Rectal smooth muscle tissue (tissue), 1 donor: ENCODE measurements around the gene C10orf53.
"Not testable (repeated sequence)": the region's sequence is repeated elsewhere in the genome, so short reads cannot be mapped to it uniquely, and the experiment has no call there.

Source experiments
- H3K27ac ChIP-seq: one replicate; pipeline ENCODE4 v1.7.0; 2013; ENCODE audit warnings: low read depth, low read length, inconsistent platforms
- H3K27me3 ChIP-seq: one replicate; pipeline ENCODE4 v1.7.0; 2013; ENCODE audit warnings: low read length; ENCODE audit not compliant: control insufficient read depth, insufficient read depth
- H3K36me3 ChIP-seq: one replicate; pipeline ENCODE4 v1.7.0; 2013; ENCODE audit warnings: low read length; ENCODE audit not compliant: control insufficient read depth, insufficient read depth
- H3K4me1 ChIP-seq: one replicate; pipeline ENCODE4 v1.7.0; 2013; ENCODE audit warnings: low read length; ENCODE audit not compliant: control insufficient read depth, insufficient read depth
- H3K4me3 ChIP-seq: one replicate; pipeline ENCODE4 v1.7.0; 2013; ENCODE audit warnings: low read length
- H3K9ac ChIP-seq: one replicate; pipeline ENCODE4 v1.7.0; 2013; ENCODE audit warnings: low read length

The C10orf53 gene

GRCh38 chr10:49657606-49658005 is 21.8 kb upstream of the C10orf53 start:
- no peaks in the 10 kb centered on the region for H3K36me3 ChIP-seq
- H3K4me1 ChIP-seq, result no peaks in the 10 kb centered on the region
- H3K27ac ChIP-seq, result no peak overlapping the region
- no peak overlapping the region for H3K4me3 ChIP-seq
- no peak overlapping the region for H3K9ac ChIP-seq
- H3K27me3 ChIP-seq, result no peaks in the 10 kb centered on the region

- no peak overlapping the region for H3K27ac ChIP-seq
- H3K36me3 ChIP-seq, result no peaks in the 10 kb centered on the region
- H3K27me3 ChIP-seq, result no peaks in the 10 kb centered on the region
- no peak overlapping the region for H3K4me3 ChIP-seq
- H3K9ac ChIP-seq, result no peak overlapping the region
- H3K4me1 ChIP-seq, result no peaks in the 10 kb centered on the region
Observed at GRCh38 chr10:49661140-49661856, 18.2 kb upstream of the C10orf53 start.

- no peak overlapping the region for H3K27ac ChIP-seq
- no peak overlapping the region for H3K4me3 ChIP-seq
- H3K27me3 ChIP-seq, result no peaks in the 10 kb centered on the region
- H3K9ac ChIP-seq, result no peak overlapping the region
- no peaks in the 10 kb centered on the region for H3K36me3 ChIP-seq
- H3K4me1 ChIP-seq, result no peaks in the 10 kb centered on the region
Observed at GRCh38 chr10:49662169-49662830, 17.2 kb upstream of the C10orf53 start.

GRCh38 chr10:49663596-49663995 is 15.9 kb upstream of the C10orf53 start:
- no peak overlapping the region for H3K4me3 ChIP-seq
- H3K27me3 ChIP-seq, result no peaks in the 10 kb centered on the region
- H3K36me3 ChIP-seq, result no peaks in the 10 kb centered on the region
- H3K27ac ChIP-seq, result no peak overlapping the region
- no peaks in the 10 kb centered on the region for H3K4me1 ChIP-seq
- no peak overlapping the region for H3K9ac ChIP-seq

- Histone ChIP-seq H3K36me3 (no peaks in the 10 kb centered on the region), H3K4me1 (no peaks in the 10 kb centered on the region), H3K9ac (no peak overlapping the region), H3K27me3 (no peaks in the 10 kb centered on the region), H3K27ac (no peak overlapping the region), H3K4me3 (no peak overlapping the region)
Observed at GRCh38 chr10:49664006-49664841, 15.2 kb upstream of the C10orf53 start.

- H3K36me3 ChIP-seq, result no peaks in the 10 kb centered on the region
- no peaks in the 10 kb centered on the region for H3K27me3 ChIP-seq
- no peaks in the 10 kb centered on the region for H3K4me1 ChIP-seq
- no peak overlapping the region for H3K4me3 ChIP-seq
- no peak overlapping the region for H3K9ac ChIP-seq
- H3K27ac ChIP-seq, result no peak overlapping the region
Observed at GRCh38 chr10:49664842-49665355, 14.6 kb upstream of the C10orf53 start.

GRCh38 chr10:49666054-49666615 is 13.3 kb upstream of the C10orf53 start:
- Histone ChIP-seq H3K4me1 (no peaks in the 10 kb centered on the region), H3K36me3 (no peaks in the 10 kb centered on the region), H3K4me3 (no peak overlapping the region), H3K9ac (no peak overlapping the region), H3K27me3 (no peaks in the 10 kb centered on the region), H3K27ac (no peak overlapping the region)

GRCh38 chr10:49666685-49667084 is 12.8 kb upstream of the C10orf53 start:
- Histone ChIP-seq H3K27me3 (no peaks in the 10 kb centered on the region), H3K9ac (no peak overlapping the region), H3K4me3 (no peak overlapping the region), H3K27ac (no peak overlapping the region), H3K4me1 (no peaks in the 10 kb centered on the region), H3K36me3 (no peaks in the 10 kb centered on the region)

GRCh38 chr10:49667991-49668390 is 11.5 kb upstream of the C10orf53 start:
- Histone ChIP-seq H3K27ac (no peak overlapping the region), H3K9ac (no peak overlapping the region), H3K4me3 (no peak overlapping the region), H3K36me3 (no peaks in the 10 kb centered on the region), H3K27me3 (no peaks in the 10 kb centered on the region), H3K4me1 (no peaks in the 10 kb centered on the region)

GRCh38 chr10:49668684-49669083 is 10.8 kb upstream of the C10orf53 start:
- H3K9ac ChIP-seq, result no peak overlapping the region
- no peaks in the 10 kb centered on the region for H3K36me3 ChIP-seq
- H3K4me1 ChIP-seq, result no peaks in the 10 kb centered on the region
- H3K27me3 ChIP-seq, result no peaks in the 10 kb centered on the region
- H3K4me3 ChIP-seq, result no peak overlapping the region
- H3K27ac ChIP-seq, result no peak overlapping the region

GRCh38 chr10:49678827-49679479 is 498 bp upstream of the C10orf53 start:
- Histone ChIP-seq H3K9ac (no peak overlapping the region), H3K4me1 (no peaks in the 10 kb centered on the region), H3K36me3 (no peaks in the 10 kb centered on the region), H3K27me3 (no peaks in the 10 kb centered on the region), H3K4me3 (no peak overlapping the region), H3K27ac (no peak overlapping the region)

- H3K4me3 ChIP-seq, H3K27me3 ChIP-seq, H3K4me1 ChIP-seq, H3K27ac ChIP-seq, H3K9ac ChIP-seq, H3K36me3 ChIP-seq: not testable (repeated sequence)
Observed at GRCh38 chr10:49682449-49682848, 3.0 kb downstream of the C10orf53 start.
